Skeletal muscle cell (primary cell): ENCODE data around the gene SCNN1A.

Experiments
- DNase-seq: peaks from one replicate; pipeline ENCODE4 v3.0.0-alpha.2; 2010; ENCODE audit warnings: low read depth
- H3K4me3 ChIP-seq: 2 replicates; pipeline ENCODE4 v1.5.1; 2011; ENCODE audit warnings: low read depth, mild to moderate bottlenecking, control low read depth, low read length, moderate library complexity

SCNN1A gene

GRCh38 chr12:6386038-6386437 is 10.7 kb upstream of the SCNN1A start:
- no peak overlapping the region for H3K4me3 ChIP-seq

GRCh38 chr12:6384499-6385436 is 9.4 kb upstream of the SCNN1A start:
- peak overlapping the region; percentile 66 for H3K4me3 ChIP-seq
- no peak for DNase-seq

More at GRCh38 chr12:6386038-6386437, 10.7 kb upstream of the SCNN1A start:
- DNase-seq = no peak

GRCh38 chr12:6383572-6384498 is 8.5 kb upstream of the SCNN1A start, which contains the start of gene LTBR:
TSS of gene LTBR (plus strand) at chr12:6384162. CDS start at chr12:6384359, 197 bp downstream.
- peak within 1 kb of the TSS; percentile 66 for H3K4me3 ChIP-seq
- DNase-seq = peak; percentile 76

GRCh38 chr12:6382982-6383381 is 7.6 kb upstream of the SCNN1A start:
- H3K4me3 ChIP-seq = no peak overlapping the region
- no peak for DNase-seq

- DNase-seq = no peak
- no peak overlapping the region for H3K4me3 ChIP-seq
Observed at GRCh38 chr12:6382371-6382770, 7.0 kb upstream of the SCNN1A start.

- H3K4me3 ChIP-seq = no peak overlapping the region
- no peak for DNase-seq
Observed at GRCh38 chr12:6380141-6381121, 5.1 kb upstream of the SCNN1A start.

- DNase-seq = no peak
- H3K4me3 ChIP-seq = no peak overlapping the region
Observed at GRCh38 chr12:6378709-6379472, 3.5 kb upstream of the SCNN1A start.

- no peak overlapping the region for H3K4me3 ChIP-seq
- DNase-seq = no peak
Observed at GRCh38 chr12:6377667-6377994, 2.3 kb upstream of the SCNN1A start.

- H3K4me3 ChIP-seq = no peak overlapping the region
- DNase-seq = no peak
Observed at GRCh38 chr12:6376870-6377666, 1.7 kb upstream of the SCNN1A start.

GRCh38 chr12:6376079-6376869 is 911 bp upstream of the SCNN1A start:
- no peak for DNase-seq
- no peak overlapping the region for H3K4me3 ChIP-seq

GRCh38 chr12:6374786-6375160 is 590 bp downstream of the SCNN1A start:
- no peak overlapping the region for H3K4me3 ChIP-seq
- no peak for DNase-seq

GRCh38 chr12:6374028-6374785 is 1.2 kb downstream of the SCNN1A start:
- no peak for DNase-seq
- H3K4me3 ChIP-seq = no peak overlapping the region

- DNase-seq = no peak
- no peak overlapping the region for H3K4me3 ChIP-seq
Observed at GRCh38 chr12:6373022-6373787, 2.2 kb downstream of the SCNN1A start.

- H3K4me3 ChIP-seq = no peak overlapping the region
- peak; percentile 68 for DNase-seq
Observed at GRCh38 chr12:6372403-6373003, 2.9 kb downstream of the SCNN1A start.
